HG03045 (cell line): ENCODE results near the gene OR5H2.
A peak's percentile ranks its signal among the peaks of the same experiment; 100 is the strongest.
"Not testable (repeated sequence)": the region's sequence is repeated elsewhere in the genome, so short reads cannot be mapped to it uniquely, and the experiment has no call there.

Experiments
- ATAC-seq: cut with Tn5 transposase; IDR thresholded peaks from one replicate; pipeline ENCODE4 v1.9.1; 2021; ENCODE audit warnings: mild to moderate bottlenecking, moderate library complexity; ENCODE audit not compliant: unreplicated experiment

Gene OR5H2

DNA sequence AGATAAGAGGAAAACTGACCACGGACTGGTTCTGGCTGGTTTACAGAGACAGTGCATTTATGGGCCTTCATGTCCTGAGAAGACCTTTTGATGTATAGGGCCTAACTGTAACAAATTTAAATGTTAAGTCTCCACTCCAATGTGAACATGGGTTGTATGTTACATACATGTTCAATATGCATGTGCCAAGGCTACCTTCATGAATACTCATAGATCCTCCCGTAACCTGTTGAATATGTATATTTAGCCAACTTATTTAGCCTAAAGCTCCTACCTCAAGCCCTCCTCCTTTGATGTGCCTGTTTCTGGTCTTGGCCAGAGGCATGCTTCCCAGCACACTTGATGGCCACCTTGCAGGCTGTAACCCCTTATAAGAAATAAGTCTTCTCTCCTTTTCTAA lies at the start of gene OR5H2:
OR5H2 (plus strand) TSS at position 301 of the 400 bp plus-strand sequence. CDS start 398 bp downstream, outside the sequence.
- no peak for ATAC-seq

DNA sequence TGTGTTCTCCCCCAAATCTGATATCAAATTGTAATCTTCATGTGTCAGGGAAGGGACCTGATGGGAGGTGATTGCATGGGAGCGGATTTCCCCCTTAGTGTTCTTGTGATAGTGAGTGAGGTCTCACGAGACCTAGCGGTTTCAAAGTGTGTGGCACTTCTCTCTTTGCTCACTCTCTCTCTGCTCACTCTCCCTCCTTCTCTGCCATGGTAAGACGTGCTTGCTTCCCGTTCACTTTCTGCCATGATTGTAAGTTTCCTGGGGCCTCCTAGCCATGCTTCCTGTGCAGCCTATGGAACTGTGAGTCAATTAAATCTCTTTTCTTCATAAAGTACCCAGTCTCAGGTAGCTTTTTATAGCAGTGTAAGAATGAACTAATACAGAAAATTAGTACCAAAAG lies 48.8 kb upstream of the OR5H2 start:
- ATAC-seq = no peak

GRCh38 chr3:98240131-98240530 lies 42.2 kb upstream of the OR5H2 start:
- ATAC-seq = no peak

- ATAC-seq = no peak
These were observed 40.1 kb upstream of the OR5H2 start for GRCh38 chr3:98242155-98242554.

GRCh38 chr3:98243843-98244242 lies 38.5 kb upstream of the OR5H2 start:
- no peak for ATAC-seq

DNA sequence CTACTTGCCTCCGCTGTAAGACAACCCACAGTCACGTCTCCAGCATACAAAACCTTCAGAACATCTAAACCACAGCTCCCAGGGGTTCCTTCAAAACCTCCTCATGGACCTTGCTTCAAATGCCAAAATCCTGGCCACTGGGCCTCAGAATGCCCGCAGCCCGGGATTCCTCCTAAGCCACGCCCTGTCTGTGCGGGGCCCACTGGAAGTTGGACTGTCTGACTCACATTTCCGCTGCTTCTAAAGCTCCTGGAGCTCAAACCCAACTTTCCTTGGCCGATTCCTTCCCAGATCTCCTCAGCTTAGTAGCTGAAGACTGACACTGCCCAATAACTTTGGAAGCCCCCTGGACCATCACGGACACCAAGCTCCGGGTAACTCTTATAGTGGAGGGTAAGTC lies 36.2 kb upstream of the OR5H2 start:
- ATAC-seq = no peak

- not testable (repeated sequence) for ATAC-seq
These were observed 26.3 kb upstream of the OR5H2 start for GRCh38 chr3:98256026-98256425.

DNA sequence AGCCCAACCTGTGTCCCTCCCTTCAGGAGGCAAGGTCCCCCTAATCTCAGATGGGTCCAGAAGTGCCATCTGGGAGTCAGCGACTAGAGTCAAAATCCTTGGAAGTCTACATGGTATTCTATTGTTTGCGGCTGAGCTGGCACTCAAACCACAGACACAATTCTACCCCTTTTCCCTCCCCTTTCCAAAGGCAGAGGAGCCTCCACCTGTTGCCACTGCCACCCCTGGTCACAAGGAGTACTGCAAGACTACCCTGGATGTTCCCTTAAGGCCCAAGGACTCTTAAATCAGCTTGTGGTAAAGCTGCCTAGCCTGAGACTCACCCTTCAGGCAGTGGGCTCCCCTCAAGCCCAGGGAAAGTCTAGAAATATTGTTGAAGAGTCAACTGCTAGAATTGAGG lies 22.6 kb upstream of the OR5H2 start:
- no peak for ATAC-seq

DNA sequence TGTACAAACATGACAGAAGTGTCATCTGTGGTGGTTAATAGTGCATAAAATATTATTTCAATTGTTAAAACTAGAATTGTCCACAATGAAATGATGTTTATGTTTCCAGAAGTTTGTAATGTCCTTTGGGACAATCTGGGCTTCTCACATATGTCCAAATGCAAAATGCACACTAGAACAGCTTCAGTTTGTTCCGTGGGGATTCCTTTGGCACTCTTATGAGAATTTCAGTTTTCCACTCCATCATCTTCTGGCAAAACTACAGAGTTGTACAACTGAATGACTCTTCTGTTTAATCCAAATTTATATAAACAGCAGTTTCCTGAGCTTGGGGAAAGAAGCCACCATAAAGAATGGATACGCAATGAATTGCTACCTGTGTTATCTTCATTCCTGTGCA lies 20.3 kb upstream of the OR5H2 start:
- ATAC-seq = no peak

- no peak for ATAC-seq
These were observed 18.4 kb upstream of the OR5H2 start, which contains the start of gene OR5H6 for GRCh38 chr3:98263944-98264343. Gene OR5H6 (plus strand): TSS chr3:98264244. CDS start chr3:98264333, 89 bp downstream.

GRCh38 chr3:98269846-98270245 lies 12.5 kb upstream of the OR5H2 start:
- no peak for ATAC-seq

DNA sequence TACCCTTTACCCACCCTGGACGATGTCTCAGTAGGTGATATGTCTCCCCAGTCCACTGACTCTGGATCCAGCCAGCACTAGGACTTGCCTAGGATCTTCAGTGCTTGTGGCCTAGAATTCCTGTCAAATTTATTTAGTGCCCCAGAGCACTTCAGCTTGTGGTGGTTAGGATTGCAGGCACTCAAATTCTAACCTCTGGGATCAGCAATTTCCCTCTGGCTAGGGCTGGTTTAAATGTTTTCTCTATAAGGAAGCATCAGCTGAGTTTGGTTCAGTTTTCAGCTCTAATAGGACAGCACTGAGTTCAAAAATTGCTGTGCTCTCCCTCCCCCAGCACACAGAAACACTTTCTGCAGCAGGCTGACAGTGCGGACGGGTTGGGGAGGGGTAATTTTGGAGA lies 10.2 kb upstream of the OR5H2 start:
- no peak for ATAC-seq

GRCh38 chr3:98274914-98275313 lies 7.4 kb upstream of the OR5H2 start:
- no peak for ATAC-seq

GRCh38 chr3:98290916-98291315 lies 8.6 kb downstream of the OR5H2 start:
- ATAC-seq = no peak

- no peak for ATAC-seq
These were observed 9.1 kb downstream of the OR5H2 start for GRCh38 chr3:98291332-98291957.

DNA sequence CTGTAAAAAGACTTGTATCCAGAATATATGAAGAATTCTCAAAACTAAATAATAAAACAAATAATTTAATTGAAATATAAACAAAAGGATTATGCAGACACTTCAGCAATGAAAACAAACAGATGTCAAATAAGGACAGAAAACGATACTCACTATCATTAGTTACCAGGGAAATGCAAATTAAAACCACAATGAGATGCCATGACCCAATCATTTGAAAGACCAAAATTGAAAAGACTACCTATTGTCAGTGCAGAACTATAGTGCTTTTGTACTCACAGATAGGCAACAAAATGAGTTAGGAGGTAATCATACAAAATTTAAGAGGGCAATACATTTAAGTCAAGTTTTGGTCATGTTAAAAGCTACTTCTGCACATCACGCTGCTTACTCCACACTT lies 39.8 kb downstream of the OR5H2 start:
- no peak for ATAC-seq

- no peak for ATAC-seq
These were observed 40.4 kb downstream of the OR5H2 start for GRCh38 chr3:98322686-98323085.

DNA sequence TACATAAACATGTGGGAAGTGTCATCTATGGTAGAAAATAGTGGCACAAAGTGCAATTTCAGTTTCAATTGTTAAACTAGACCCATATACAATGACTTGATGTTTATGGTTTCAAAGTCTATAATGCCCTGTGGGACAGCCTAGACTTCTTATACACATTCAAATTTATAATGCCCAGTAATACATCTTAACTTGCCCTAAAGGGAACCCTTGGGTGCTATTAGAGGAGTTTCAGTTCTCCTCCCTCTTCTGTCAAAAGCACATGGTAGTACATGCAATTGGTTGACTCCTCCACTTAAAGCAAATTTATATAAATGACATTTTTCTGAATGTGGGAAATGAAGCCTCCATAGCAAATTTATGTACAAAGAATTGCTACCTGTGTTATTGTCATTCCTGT lies 41.1 kb downstream of the OR5H2 start:
- no peak for ATAC-seq

DNA sequence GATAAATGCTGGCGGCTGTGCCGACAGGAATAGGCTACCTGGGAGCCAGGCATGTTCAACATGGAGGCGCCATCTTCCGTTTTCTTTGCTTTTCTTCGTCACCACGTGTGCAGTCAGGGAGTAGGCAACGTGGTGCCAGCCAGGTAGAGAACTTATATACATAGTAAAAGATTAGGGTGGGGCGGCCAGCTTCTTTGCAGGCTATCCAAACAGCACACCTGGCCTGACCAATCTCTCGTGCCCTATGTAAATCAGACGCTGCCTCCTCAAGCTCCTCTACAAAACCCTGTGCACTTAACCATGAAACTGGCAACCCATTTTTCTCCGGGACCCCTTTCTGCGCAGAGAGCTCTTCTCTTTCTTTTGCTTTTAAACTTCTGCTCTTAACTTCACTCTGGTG lies 42.8 kb downstream of the OR5H2 start:
- ATAC-seq = no peak

DNA sequence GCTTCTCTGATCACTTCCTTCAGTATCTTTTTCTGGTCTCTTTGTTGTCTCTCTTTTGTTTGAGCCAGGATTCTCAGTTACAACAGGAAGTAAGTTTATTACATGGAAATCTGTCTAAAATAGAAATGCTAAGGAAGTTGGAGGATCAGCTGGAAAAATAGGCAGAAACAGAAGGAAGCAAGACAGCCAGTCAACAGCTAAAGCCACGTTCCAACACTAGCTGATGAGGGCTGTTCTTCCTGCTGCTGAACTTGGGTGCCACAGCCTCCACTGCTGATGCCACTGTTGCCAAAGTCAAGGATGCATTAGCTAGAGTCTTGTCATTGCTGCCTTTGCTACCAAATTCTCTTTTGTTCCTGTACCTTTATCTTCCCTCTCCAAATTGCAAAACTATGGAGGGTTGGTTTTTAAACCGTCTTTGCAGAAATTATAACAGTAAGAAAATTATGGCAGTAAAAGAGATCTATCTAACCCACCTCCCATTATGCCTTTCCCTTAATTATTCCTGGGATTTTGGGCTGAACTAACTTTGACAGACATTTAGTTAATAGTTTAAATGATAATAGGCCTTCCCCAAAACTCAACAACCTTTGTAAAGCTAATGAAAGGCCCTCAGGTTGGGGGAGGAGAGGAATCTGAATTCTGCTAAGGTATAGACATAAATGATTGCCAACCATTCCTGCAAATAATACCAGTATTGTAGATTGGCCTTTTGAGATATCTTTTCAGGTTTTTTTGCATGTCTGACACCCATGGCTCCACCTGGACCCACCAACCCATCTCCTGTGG lies 44.0 kb downstream of the OR5H2 start:
- no peak for ATAC-seq

GRCh38 chr3:98326945-98327344 lies 44.6 kb downstream of the OR5H2 start:
- ATAC-seq = peak; percentile 51

DNA sequence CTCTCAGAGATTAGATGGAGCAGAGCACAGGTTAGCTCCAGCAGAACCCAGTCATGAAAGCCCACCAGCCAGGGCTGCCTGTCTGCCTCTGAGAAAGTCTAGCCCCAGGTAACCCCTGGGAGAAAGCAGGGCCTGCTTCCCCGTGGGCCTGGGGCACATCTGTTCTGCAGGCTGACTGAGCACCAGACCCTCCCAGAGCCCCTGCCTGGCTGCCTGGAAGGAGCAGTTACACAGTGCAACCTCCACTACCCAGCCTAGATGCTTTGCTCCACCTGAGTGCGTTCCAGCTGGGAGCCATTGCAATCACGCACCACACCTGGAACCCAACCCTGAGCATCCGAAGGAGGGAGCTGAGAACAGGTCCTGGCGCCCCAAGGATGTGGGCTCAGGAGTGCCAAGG lies 46.6 kb downstream of the OR5H2 start:
- no peak for ATAC-seq
